K562 (cell line): ENCODE data around the gene MICU1. TPM values are rescaled to one million over a fixed set of nuclear protein-coding genes. Genes with fewer than 3 reads are reported as not detected.
A peak's percentile ranks its signal among the peaks of the same experiment; 100 is the strongest.

Experiments used
- ATAC-seq: fragments of 200-7000 bp; cut with Tn5 transposase; 3 replicates; pipeline ENCODE4 v1.9.1; 2020; ENCODE audit warnings: moderate library complexity
- BruUV-seq: library from RNA; stranded (reverse); fragments of 400-500 nt; replicated peaks from 2 replicates; lab custom pipeline; 2021; lab: Mats Ljungman, UMichigan
- CTCF ChIA-PET: fragments of 300-600 bp; formaldehyde crosslinking; extraction: SDS; loops from one replicate; lab custom pipeline; 2021; ENCODE audit warnings: low intra/inter-chr PET ratio; lab: Yijun Ruan, JAX
- POLR2A ChIA-PET: fragments of 300-600, 350-650 bp; sonication (Branson Sonifier 250); formaldehyde crosslinking; extraction: SDS; loops from one replicate; lab custom pipeline; 2021; ENCODE audit warnings: antibody characterized with exemption, inconsistent platforms; lab: Yijun Ruan, JAX
- DNase-seq, 4 experiments: peaks; one replicate each; pipeline versions ENCODE4 v3.0.0 to v3.0.0-alpha.2; 2011 to 2018; ENCODE audit warnings: low spot score in 3 of 4, mixed read lengths in 3 of 4; ENCODE audit errors: extremely low read depth in 1 of 4
- FAIRE-seq: peaks from 2 replicates; lab custom pipeline; 2011; peaks lifted over from hg19 to GRCh38; lab: Jason Lieb, UNC
- H2AFZ ChIP-seq: 2 replicates; pipeline ENCODE4 v1.6.0; 2011; ENCODE audit warnings: low read depth, low read length, control low read depth, inconsistent platforms
- H3K27ac ChIP-seq: fragments of 200-600 bp; 3 replicates; pipeline ENCODE4 v1.8.0; 2011; ENCODE audit warnings: low read depth, mild to moderate bottlenecking, control low read depth, inconsistent platforms, low read length, moderate library complexity, mixed read lengths; ENCODE audit errors: extremely low read depth
- H3K27me3 ChIP-seq, 2 experiments: fragments of 300-600 bp in 1 of 2; 2 replicates in 1 of 2; 3 replicates in 1 of 2; pipeline versions ENCODE4 v1.6.0 to v1.8.0; 2011; ENCODE audit warnings: inconsistent platforms in 2 of 2, low read length in 2 of 2, mild to moderate bottlenecking in 1 of 2, mixed read lengths in 1 of 2, moderate library complexity in 1 of 2; ENCODE audit not compliant: control insufficient read depth in 2 of 2, insufficient read depth in 2 of 2
- H3K36me3 ChIP-seq: fragments of 300-600 bp; 3 replicates; pipeline ENCODE4 v1.8.0; 2011; ENCODE audit warnings: mild to moderate bottlenecking, low read length, inconsistent platforms; ENCODE audit not compliant: control insufficient read depth, insufficient read depth
- H3K4me1 ChIP-seq, 2 experiments: fragments of 200-600 bp in 1 of 2; replicated peaks in 1 of 2; 2 replicates in 1 of 2; 3 replicates in 1 of 2; pipeline versions ENCODE4 v1.5.1 to v1.8.0; 2011; ENCODE audit warnings: inconsistent platforms in 2 of 2, low read length in 2 of 2, mild to moderate bottlenecking in 1 of 2, mixed read lengths in 1 of 2, moderate library complexity in 1 of 2; ENCODE audit not compliant: control insufficient read depth in 2 of 2, insufficient read depth in 2 of 2
- H3K4me2 ChIP-seq: 2 replicates; pipeline ENCODE4 v1.6.1; 2011; ENCODE audit warnings: low read length, control low read depth, inconsistent platforms, mixed read lengths; ENCODE audit not compliant: insufficient read depth
- H3K4me3 ChIP-seq: fragments of 200-600 bp; sonication (generic), shearing (Covaris generic); 2 replicates; pipeline ENCODE4 v1.5.1; 2016; ENCODE audit warnings: control low read depth, inconsistent platforms
- H3K79me2 ChIP-seq: fragments of 200-600 bp; 3 replicates; pipeline ENCODE4 v1.8.0; 2011; ENCODE audit warnings: low read length, inconsistent platforms; ENCODE audit not compliant: control insufficient read depth, insufficient read depth
- H3K9ac ChIP-seq, 2 experiments: 2 replicates each; pipeline versions ENCODE4 v1.6.0 to v1.6.1; 2011; ENCODE audit warnings: low read depth in 2 of 2, low read length in 2 of 2, control low read depth in 1 of 2, inconsistent platforms in 1 of 2, mild to moderate bottlenecking in 1 of 2, mixed read lengths in 1 of 2; ENCODE audit not compliant: insufficient read depth in 1 of 2
- H3K9me1 ChIP-seq: one replicate; pipeline ENCODE4 v1.6.0; 2011; ENCODE audit warnings: inconsistent platforms, mild to moderate bottlenecking, low read length, moderate library complexity; ENCODE audit not compliant: control insufficient read depth, insufficient read depth
- H3K9me3 ChIP-seq: replicated peaks from 2 replicates; pipeline ENCODE4 v1.5.1; 2011; ENCODE audit warnings: low read depth, low read length, inconsistent platforms; ENCODE audit not compliant: control insufficient read depth, insufficient read depth
- H4K20me1 ChIP-seq: replicated peaks from 2 replicates; pipeline ENCODE4 v1.6.1; 2011; ENCODE audit warnings: low read length, inconsistent platforms, mixed read lengths; ENCODE audit not compliant: control insufficient read depth, insufficient read depth
- ATF1 ChIP-seq, 2 experiments: fragments of 450-650 bp in 1 of 2; IDR thresholded peaks; 2 replicates each; pipeline ENCODE4 v1.6.1; 2016; ENCODE audit warnings: missing compliant biosample characterization in 1 of 2, missing genetic modification characterization in 1 of 2
- CBFA2T2 ChIP-seq: fragments of 450-650 bp; conservative IDR thresholded peaks from 2 replicates; pipeline ENCODE4 v1.6.1; 2017; ENCODE audit warnings: mild to moderate bottlenecking
- CHCHD3 ChIP-seq: fragments of 250-450 bp; sonication (Bioruptor Pico); IDR thresholded peaks from 2 replicates; pipeline ENCODE4 v2.1.2; 2022; ENCODE audit warnings: mild to moderate bottlenecking
- MAFF ChIP-seq: IDR thresholded peaks from 2 replicates; pipeline ENCODE4 v1.6.1; 2012; ENCODE audit warnings: low read length, improper control_type of control experiment
- MCM2 ChIP-seq: fragments of 450-650 bp; IDR thresholded peaks from 2 replicates; pipeline ENCODE4 v1.6.1; 2017; ENCODE audit warnings: low read depth, mild to moderate bottlenecking
- NCOA4 ChIP-seq: fragments of 450-650 bp; IDR thresholded peaks from 2 replicates; pipeline ENCODE4 v1.6.1; 2018; ENCODE audit warnings: mild to moderate bottlenecking; ENCODE audit not compliant: partially characterized antibody
- PCBP2 ChIP-seq: fragments of 200-400 bp; formaldehyde crosslinking; IDR thresholded peaks from 2 replicates; pipeline ENCODE4 v1.6.1; 2018; ENCODE audit warnings: low read length, low read depth, mild to moderate bottlenecking, moderate library complexity; ENCODE audit not compliant: poor library complexity, severe bottlenecking
- POLR2H ChIP-seq: IDR thresholded peaks from 2 replicates; pipeline ENCODE4 v1.6.1; 2016; ENCODE audit warnings: missing genetic modification characterization, low read depth, mild to moderate bottlenecking, control low read depth, missing compliant biosample characterization, moderate library complexity
- RAD51 ChIP-seq: fragments of 450-650 bp; IDR thresholded peaks from 2 replicates; pipeline ENCODE4 v1.7.1; 2016; ENCODE audit warnings: low read depth, mild to moderate bottlenecking, borderline replicate concordance
- SMAD4 ChIP-seq: fragments of 250-450 bp; sonication (Bioruptor Pico); conservative IDR thresholded peaks from 2 replicates; pipeline ENCODE4 v1.8.0; 2021; ENCODE audit warnings: inconsistent platforms, mild to moderate bottlenecking, moderate library complexity
- SMARCA5 ChIP-seq: fragments of 450-650 bp; IDR thresholded peaks from 2 replicates; pipeline ENCODE4 v1.6.1; 2016
- TCF3 ChIP-seq: sonication (generic); formaldehyde crosslinking; IDR thresholded peaks from 2 replicates; pipeline ENCODE4 v1.4.0; 2020; ENCODE audit warnings: mild to moderate bottlenecking, missing genetic modification reagents
- YBX1 ChIP-seq: fragments of 450-650 bp; IDR thresholded peaks from 2 replicates; pipeline ENCODE4 v1.7.1; 2016; ENCODE audit warnings: mild to moderate bottlenecking
- ZNF311 ChIP-seq: fragments of 250-450 bp; sonication (Bioruptor Pico); IDR thresholded peaks from 2 replicates; pipeline ENCODE4 v1.4.0; 2020; ENCODE audit warnings: mild to moderate bottlenecking, moderate library complexity
- ZNF436 ChIP-seq: fragments of 250-450, 450-650 bp; sonication (Bioruptor Pico); formaldehyde crosslinking; IDR thresholded peaks from 2 replicates; pipeline ENCODE4 v1.7.0; 2020; ENCODE audit warnings: mild to moderate bottlenecking
- WGBS: fragments of 100-300 bp; shearing (Covaris generic); methylation state at CpG from one replicate; pipeline ENCODE4 v1.1.6; 2016; ENCODE audit warnings: low coverage, mixed read lengths; ENCODE audit not compliant: insufficient coverage; ENCODE audit errors: missing lambda C conversion rate; 5-methylcytosine and 5-hydroxymethylcytosine counted together
- in situ Hi-C: fragments of 300-500 bp; cut with MboI; formaldehyde crosslinking; loops from 4 replicates; pipeline ENCODE4 v1.15.0; 2018; ENCODE audit warnings: inconsistent platforms, mixed read lengths
- intact Hi-C: fragments of 100-400 bp; cut with micrococcal nuclease; formaldehyde crosslinking; loops from 2 replicates; pipeline ENCODE4 v1.14.2; 2022
- polyA plus RNA-seq, 8 experiments: library from polyadenylated mRNA; depleted of rRNA in 4 of 8; stranded (reverse) in 5 of 8; unstranded in 3 of 8; fragments of >200 nt; fragmentation: Nextera tagmentation in 2 of 8; fragmentation: Illumina TruSeq in 1 of 8; extraction: Ambion mirVana in 2 of 8; extraction: Trizol in 1 of 8; gene quantifications; 2 replicates each; pipeline versions ENCODE4 v1.2.1 to v1.2.3, GENCODE V29; 2011 to 2014; ENCODE audit warnings: inconsistent platforms in 1 of 8, missing spikeins in 1 of 8
- total RNA-seq, 7 experiments: library from RNA; depleted of rRNA in 6 of 7; stranded (reverse); fragments of >200 nt in 6 of 7; fragmentation: Illumina TruSeq in 2 of 7; extraction: Trizol in 2 of 7; gene quantifications; 2 replicates each; pipeline versions ENCODE4 v1.2.1 to v1.2.3, GENCODE V29; 2011 to 2021; ENCODE audit warnings: low replicate concordance in 1 of 7
- TF ChIP-seq, protein P1 (sequence below): sonication (generic); formaldehyde crosslinking; IDR thresholded peaks from 2 replicates; pipeline ENCODE4 v1.8.1; 2023; ENCODE audit warnings: mild to moderate bottlenecking, missing genetic modification reagents, moderate library complexity
- TF ChIP-seq, protein P2 (sequence below): fragments of 450-650 bp; IDR thresholded peaks from 2 replicates; pipeline ENCODE4 v1.6.1; 2018; ENCODE audit warnings: mild to moderate bottlenecking, low read depth; ENCODE audit not compliant: partially characterized antibody
- TF ChIP-seq, protein P3 (sequence below), 2 experiments: fragments of 450-650 bp in 1 of 2; sonication (generic) in 1 of 2; formaldehyde crosslinking in 1 of 2; IDR thresholded peaks in 1 of 2; conservative IDR thresholded peaks in 1 of 2; 2 replicates each; pipeline versions ENCODE4 v1.6.1 to v1.8.1; 2016 to 2023; ENCODE audit warnings: mild to moderate bottlenecking in 2 of 2, moderate library complexity in 2 of 2, inconsistent platforms in 1 of 2, missing genetic modification reagents in 1 of 2

Gene MICU1
- total and polyA plus RNA-seq, 9 of the 15 experiments (the other 6 are each of a cell fraction or from before 2014, with no cell fraction given): 29.3 to 76.8 (median 48.4) TPM

DNA sequence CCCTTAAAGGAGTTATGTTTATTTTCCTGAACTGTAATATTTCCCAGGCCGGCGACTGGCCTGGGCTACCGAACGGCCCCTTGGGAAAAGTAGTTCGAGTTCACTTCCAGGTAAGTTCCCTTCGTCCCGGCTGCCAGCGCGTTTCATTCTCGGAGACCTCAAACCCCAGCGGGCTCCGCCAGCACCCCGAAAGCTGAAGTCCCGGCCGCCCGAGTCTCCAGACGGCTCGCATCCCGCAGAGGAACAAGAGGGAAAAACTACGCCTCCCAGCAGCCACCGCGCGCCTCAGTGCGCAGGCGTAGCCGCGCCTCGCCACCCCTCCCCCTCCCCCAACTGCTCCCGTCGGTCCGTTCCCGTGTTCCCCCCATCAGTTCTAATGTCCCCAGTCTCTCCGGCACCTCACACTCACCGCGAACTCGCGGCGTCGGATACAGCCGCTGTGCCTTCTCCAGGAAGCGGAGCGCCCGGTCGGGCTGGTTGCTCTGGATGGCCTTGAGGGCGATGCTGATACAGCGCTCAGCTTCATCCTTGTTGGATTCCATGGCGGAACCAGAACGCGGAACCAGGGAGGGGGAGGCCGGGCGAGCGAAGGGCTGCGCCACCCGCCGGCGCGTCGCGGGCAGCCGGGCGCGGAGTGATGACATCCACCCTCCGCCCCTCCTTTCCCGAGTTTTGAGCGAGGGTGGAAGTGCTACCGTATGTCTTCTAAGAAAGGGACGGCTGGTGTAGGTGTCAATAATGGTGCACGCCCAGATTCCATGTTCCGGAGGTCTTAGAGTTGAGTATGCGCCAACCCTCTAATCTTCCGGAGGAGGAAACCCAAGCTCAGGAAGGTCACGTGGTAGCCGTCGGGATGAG, 271.3 kb downstream of the MICU1 start, which contains the start of gene DNAJB12:
Gene DNAJB12, minus strand, starts transcription at position 564 of the 858 bp plus-strand sequence. Its CDS starts 22 bp downstream, at position 542.
- H2AFZ ChIP-seq: peak within 1 kb of the TSS; percentile 100
- H3K9me3 ChIP-seq: no peaks in the 10 kb centered on the region
- DNase-seq: peak; percentile 97 to 98 (median 98)
- peaks cover 38% of the 10 kb centered on the region for H3K79me2 ChIP-seq
- FAIRE-seq: peak; percentile 95
- H3K4me2 ChIP-seq: peak within 1 kb of the TSS; percentile 98
- ChIA-PET POLR2A (interaction anchor here (0.6 to 6.6 kb wide), 9 partner anchors 10 to 484 kb away, joined by 3 to 57 read pairs (median 3); no protein-coding TSS in a partner anchor), CTCF (interaction anchor here (0.8 kb wide), 1 partner anchor 17 kb away, joined by 3 read pairs; no protein-coding TSS in a partner anchor)
- H3K9me1 ChIP-seq: no peaks in the 10 kb centered on the region
- no peaks in the 10 kb centered on the region; the same call in 1 of the 2 replicates for H4K20me1 ChIP-seq
- in situ Hi-C loops: no loop called here
- BruUV-seq: no TSS peak
- H3K27ac ChIP-seq: peak within 1 kb of the TSS; percentile 99
- no peaks in the 10 kb centered on the region for H3K27me3 ChIP-seq
- H3K4me1 ChIP-seq: peaks cover 12 to 15% of the 10 kb centered on the region in 2 experiments
- WGBS: under 1% methylated on average over 67 of the region's 74 CpGs
- intact Hi-C loops: no loop called here
- peaks cover 39% of the 10 kb centered on the region for H3K36me3 ChIP-seq
- peak within 1 kb of the TSS; percentile 95 to 98 for H3K9ac ChIP-seq
- H3K4me3 ChIP-seq: peak within 1 kb of the TSS; percentile 94
- ATAC-seq: peak; percentile 89
- TF ChIP-seq ZNF436 (no peak), YBX1 (no peak), MAFF (no peak), PCBP2 (no peak), NCOA4 (no peak), SMAD4 (CRISPR knock-in tag) (peak; percentile 96), CBFA2T2 (peak; percentile 69), SMARCA5 (peak; percentile 82), ZNF311 (no peak), RAD51 (peak; percentile 93), TCF3 (0 out of 2 replicates have a peak, but pooled peaks have one; percentile 4), CHCHD3 (no peak; the same call in 1 of the 2 replicates), MCM2 (no peak), POLR2H (tag) (peak; percentile 92), ATF1 (CRISPR knock-in tag; IDR thresholded peaks at IDR 0.05) (peak; percentile 89), ATF1 (tag; IDR thresholded peaks at IDR 0.05) (peak; percentile 100)
- TF ChIP-seq, protein P1, sequence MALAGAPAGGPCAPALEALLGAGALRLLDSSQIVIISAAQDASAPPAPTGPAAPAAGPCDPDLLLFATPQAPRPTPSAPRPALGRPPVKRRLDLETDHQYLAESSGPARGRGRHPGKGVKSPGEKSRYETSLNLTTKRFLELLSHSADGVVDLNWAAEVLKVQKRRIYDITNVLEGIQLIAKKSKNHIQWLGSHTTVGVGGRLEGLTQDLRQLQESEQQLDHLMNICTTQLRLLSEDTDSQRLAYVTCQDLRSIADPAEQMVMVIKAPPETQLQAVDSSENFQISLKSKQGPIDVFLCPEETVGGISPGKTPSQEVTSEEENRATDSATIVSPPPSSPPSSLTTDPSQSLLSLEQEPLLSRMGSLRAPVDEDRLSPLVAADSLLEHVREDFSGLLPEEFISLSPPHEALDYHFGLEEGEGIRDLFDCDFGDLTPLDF (CRISPR knock-in tag): no peak; the same call in none of the 2 replicates
- TF ChIP-seq, protein P2, sequence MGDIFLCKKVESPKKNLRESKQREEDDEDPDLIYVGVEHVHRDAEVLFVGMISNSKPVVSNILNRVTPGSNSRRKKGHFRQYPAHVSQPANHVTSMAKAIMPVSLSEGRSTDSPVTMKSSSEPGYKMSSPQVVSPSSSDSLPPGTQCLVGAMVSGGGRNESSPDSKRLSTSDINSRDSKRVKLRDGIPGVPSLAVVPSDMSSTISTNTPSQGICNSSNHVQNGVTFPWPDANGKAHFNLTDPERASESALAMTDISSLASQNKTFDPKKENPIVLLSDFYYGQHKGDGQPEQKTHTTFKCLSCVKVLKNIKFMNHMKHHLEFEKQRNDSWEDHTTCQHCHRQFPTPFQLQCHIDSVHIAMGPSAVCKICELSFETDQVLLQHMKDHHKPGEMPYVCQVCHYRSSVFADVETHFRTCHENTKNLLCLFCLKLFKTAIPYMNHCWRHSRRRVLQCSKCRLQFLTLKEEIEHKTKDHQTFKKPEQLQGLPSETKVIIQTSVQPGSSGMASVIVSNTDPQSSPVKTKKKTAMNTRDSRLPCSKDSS: no peak
- TF ChIP-seq, protein P3, sequence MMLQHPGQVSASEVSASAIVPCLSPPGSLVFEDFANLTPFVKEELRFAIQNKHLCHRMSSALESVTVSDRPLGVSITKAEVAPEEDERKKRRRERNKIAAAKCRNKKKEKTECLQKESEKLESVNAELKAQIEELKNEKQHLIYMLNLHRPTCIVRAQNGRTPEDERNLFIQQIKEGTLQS (IDR thresholded peaks at IDR 0.05): peak; percentile 59
- TF ChIP-seq, protein P3 (CRISPR knock-in tag; conservative IDR thresholded peaks at IDR 0.05): peak; percentile 72; the same call in 1 of the 2 replicates
